Measurements from ENCODE around the gene ATP2C2. TPM values are rescaled to one million over a fixed set of nuclear protein-coding genes. Genes with fewer than 3 reads are reported as not detected.

The ATP2C2 gene
- total RNA-seq, 1 experiment from 2014 or later: 0.67 TPM

- Histone ChIP-seq H3K4me1 (ENCODE audit: control insufficient read depth, insufficient read depth, low read length) (no peaks in the 10 kb centered on the region), H3K36me3 (ENCODE audit: control insufficient read depth, insufficient read depth, low read length) (no peaks in the 10 kb centered on the region), H3K27ac (ENCODE audit: low read length) (no peak overlapping the region), H3K27me3 (ENCODE audit: control insufficient read depth, insufficient read depth, low read length) (no peaks in the 10 kb centered on the region), H3K4me3 (ENCODE audit: low read depth in 2 of 2, low read length in 2 of 2) (no peak overlapping the region), H3K9me3 (ENCODE audit: control insufficient read depth, insufficient read depth, low read depth, low read length) (no peaks in the 10 kb centered on the region)
- DNase-seq (ENCODE audit: low read depth, low spot score) (no peak), ATAC-seq (no peak)
- no TSS peak for BruUV-seq (replicated peaks)
- TF ChIP-seq SIN3A (IDR thresholded peaks at IDR 0.05; ENCODE audit: borderline replicate concordance, insufficient read depth, low read depth, low read length) (no peak), CTCF (IDR thresholded peaks at IDR 0.05) (no peak), REST (IDR thresholded peaks at IDR 0.05; ENCODE audit: insufficient read depth in 1 of 2, low read depth in 2 of 2, low read length in 1 of 2) (no peak), POLR2AphosphoS5 (IDR thresholded peaks at IDR 0.05; ENCODE audit: low read depth, low read length) (no peak), TCF7L2 (IDR thresholded peaks at IDR 0.05; ENCODE audit: low read depth, low read length) (no peak)
- in situ Hi-C loops (cut with HindIII; ENCODE audit: low pct_unique_long_range_greater_than_20kb, low sequenced_read_pairs): no loop called here
- ChIA-PET CTCF (no interaction called here), POLR2A (no interaction called here)
- intact Hi-C loops (cut with micrococcal nuclease; ENCODE audit: unreplicated experiment): no loop called here
These were observed 48.3 kb downstream of the ATP2C2 start for GRCh38 chr16:84416407-84417321.

- in situ Hi-C loops (cut with HindIII; ENCODE audit: low pct_unique_long_range_greater_than_20kb, low sequenced_read_pairs): no loop called here
- Histone ChIP-seq H3K9me3 (ENCODE audit: control insufficient read depth, insufficient read depth, low read depth, low read length) (no peaks in the 10 kb centered on the region), H3K27me3 (ENCODE audit: control insufficient read depth, insufficient read depth, low read length) (no peaks in the 10 kb centered on the region), H3K36me3 (ENCODE audit: control insufficient read depth, insufficient read depth, low read length) (no peaks in the 10 kb centered on the region), H3K4me1 (ENCODE audit: control insufficient read depth, insufficient read depth, low read length) (no peaks in the 10 kb centered on the region), H3K27ac (ENCODE audit: low read length) (no peak overlapping the region), H3K4me3 (ENCODE audit: low read depth in 2 of 2, low read length in 2 of 2) (no peak overlapping the region)
- ChIA-PET POLR2A (no interaction called here), CTCF (no interaction called here)
- BruUV-seq (replicated peaks): no TSS peak
- DNase-seq (ENCODE audit: low read depth, low spot score): no peak
- no peak for ATAC-seq
- TF ChIP-seq CTCF (IDR thresholded peaks at IDR 0.05): no peak
- TF ChIP-seq POLR2AphosphoS5 (IDR thresholded peaks at IDR 0.05; ENCODE audit: low read depth, low read length): no peak
- no peak for TF ChIP-seq SIN3A (IDR thresholded peaks at IDR 0.05; ENCODE audit: borderline replicate concordance, insufficient read depth, low read depth, low read length)
- TF ChIP-seq TCF7L2 (IDR thresholded peaks at IDR 0.05; ENCODE audit: low read depth, low read length): no peak
- TF ChIP-seq REST (IDR thresholded peaks at IDR 0.05; ENCODE audit: insufficient read depth in 1 of 2, low read depth in 2 of 2, low read length in 1 of 2): no peak
- intact Hi-C loops (cut with micrococcal nuclease; ENCODE audit: unreplicated experiment): no loop called here
These were observed 49.9 kb downstream of the ATP2C2 start for GRCh38 chr16:84418056-84418849.

Data from Panc1 (cell line).